Measurements from ENCODE around the gene SRRM3.
"Not testable (repeated sequence)": the region's sequence is repeated elsewhere in the genome, so short reads cannot be mapped to it uniquely, and the experiment has no call there.

GRCh38 chr7:76311838-76312237 is 110.1 kb downstream of the SRRM3 start:
- not testable (repeated sequence) for TF ChIP-seq RFX5 (IDR thresholded peaks at IDR 0.05; ENCODE audit: low read length); MAX (IDR thresholded peaks at IDR 0.05; ENCODE audit: low read depth); CTCF (IDR thresholded peaks at IDR 0.05); FOXJ3 (CRISPR knock-in tag; IDR thresholded peaks at IDR 0.05); EP300 (IDR thresholded peaks at IDR 0.05; ENCODE audit: borderline replicate concordance in 1 of 2, low read depth in 1 of 2, low read length in 1 of 2)
